Fibroblast of villous mesenchyme (primary cell): ENCODE data around the gene MMP21. TPM values are rescaled to one million over a fixed set of nuclear protein-coding genes. Genes with fewer than 3 reads are reported as not detected.

Experiments
- DNase-seq: peaks from one replicate; pipeline ENCODE4 v3.0.0-alpha.2; 2010; ENCODE audit warnings: low read depth
- H3K4me3 ChIP-seq: 2 replicates; pipeline ENCODE4 v1.5.1; 2011; ENCODE audit warnings: low read depth, mild to moderate bottlenecking, low read length
- total RNA-seq: library from RNA; depleted of rRNA; stranded (reverse); fragments of >200 nt; gene quantifications from 2 replicates; pipeline ENCODE4 v1.2.3, GENCODE V29; 2012
- TF ChIP-seq, protein P1 (sequence below): IDR thresholded peaks from 2 replicates; pipeline ENCODE4 v1.5.1; 2012; ENCODE audit warnings: low read depth, mild to moderate bottlenecking, low read length; ENCODE audit not compliant: insufficient read depth

The MMP21 gene
- total RNA-seq, 1 donor, result not detected

DNA sequence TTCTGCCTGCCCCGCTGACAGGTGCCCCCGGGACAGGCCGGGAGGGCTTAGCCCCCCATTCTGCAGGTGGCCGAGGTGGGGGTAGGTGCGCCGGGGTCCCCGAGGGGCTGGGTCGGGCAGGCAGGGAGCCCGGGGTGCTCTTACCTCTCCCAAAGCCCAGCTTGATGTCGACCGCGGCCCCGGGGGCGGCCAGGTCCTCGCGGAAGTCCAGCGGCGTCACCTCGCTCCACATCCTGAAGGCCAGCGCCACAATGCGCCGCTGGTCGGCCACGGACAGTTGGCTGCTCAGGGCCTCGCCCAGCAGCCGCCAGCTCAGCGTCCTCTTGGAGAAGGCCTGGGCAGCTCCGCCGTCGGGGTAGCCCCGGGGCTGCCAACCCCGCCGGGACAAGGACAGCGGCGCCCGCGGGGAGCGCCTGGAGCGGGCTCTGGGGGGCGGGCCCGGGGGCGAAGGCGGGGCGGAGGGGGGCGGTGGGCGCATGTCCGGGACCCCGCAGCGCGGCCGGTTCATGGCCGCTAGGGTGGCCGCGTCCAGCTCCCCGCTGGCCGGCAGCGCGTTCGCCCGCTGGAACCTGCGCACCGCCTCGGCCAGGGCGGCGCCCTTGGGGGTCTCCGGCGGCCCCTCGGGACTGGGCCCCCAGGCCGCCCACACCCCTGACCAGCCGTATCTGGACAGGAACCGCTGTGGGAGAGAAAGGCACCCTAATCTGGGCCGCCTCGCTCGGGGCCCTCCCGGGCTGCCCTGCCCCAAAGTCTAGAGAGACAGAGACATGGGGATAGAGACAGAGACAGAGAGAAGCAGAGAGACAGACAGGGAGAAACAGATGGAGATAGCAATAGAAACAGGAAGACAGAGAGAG is 1.7 kb downstream of the MMP21 start:
- TF ChIP-seq, protein P1, sequence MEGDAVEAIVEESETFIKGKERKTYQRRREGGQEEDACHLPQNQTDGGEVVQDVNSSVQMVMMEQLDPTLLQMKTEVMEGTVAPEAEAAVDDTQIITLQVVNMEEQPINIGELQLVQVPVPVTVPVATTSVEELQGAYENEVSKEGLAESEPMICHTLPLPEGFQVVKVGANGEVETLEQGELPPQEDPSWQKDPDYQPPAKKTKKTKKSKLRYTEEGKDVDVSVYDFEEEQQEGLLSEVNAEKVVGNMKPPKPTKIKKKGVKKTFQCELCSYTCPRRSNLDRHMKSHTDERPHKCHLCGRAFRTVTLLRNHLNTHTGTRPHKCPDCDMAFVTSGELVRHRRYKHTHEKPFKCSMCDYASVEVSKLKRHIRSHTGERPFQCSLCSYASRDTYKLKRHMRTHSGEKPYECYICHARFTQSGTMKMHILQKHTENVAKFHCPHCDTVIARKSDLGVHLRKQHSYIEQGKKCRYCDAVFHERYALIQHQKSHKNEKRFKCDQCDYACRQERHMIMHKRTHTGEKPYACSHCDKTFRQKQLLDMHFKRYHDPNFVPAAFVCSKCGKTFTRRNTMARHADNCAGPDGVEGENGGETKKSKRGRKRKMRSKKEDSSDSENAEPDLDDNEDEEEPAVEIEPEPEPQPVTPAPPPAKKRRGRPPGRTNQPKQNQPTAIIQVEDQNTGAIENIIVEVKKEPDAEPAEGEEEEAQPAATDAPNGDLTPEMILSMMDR, result no peak
- no peak for DNase-seq
- H3K4me3 ChIP-seq, result no peak overlapping the region

GRCh38 chr10:125772864-125773180 is 2.8 kb downstream of the MMP21 start:
- H3K4me3 ChIP-seq, result no peak overlapping the region
- no peak for DNase-seq
- TF ChIP-seq, protein P1, result no peak

DNA sequence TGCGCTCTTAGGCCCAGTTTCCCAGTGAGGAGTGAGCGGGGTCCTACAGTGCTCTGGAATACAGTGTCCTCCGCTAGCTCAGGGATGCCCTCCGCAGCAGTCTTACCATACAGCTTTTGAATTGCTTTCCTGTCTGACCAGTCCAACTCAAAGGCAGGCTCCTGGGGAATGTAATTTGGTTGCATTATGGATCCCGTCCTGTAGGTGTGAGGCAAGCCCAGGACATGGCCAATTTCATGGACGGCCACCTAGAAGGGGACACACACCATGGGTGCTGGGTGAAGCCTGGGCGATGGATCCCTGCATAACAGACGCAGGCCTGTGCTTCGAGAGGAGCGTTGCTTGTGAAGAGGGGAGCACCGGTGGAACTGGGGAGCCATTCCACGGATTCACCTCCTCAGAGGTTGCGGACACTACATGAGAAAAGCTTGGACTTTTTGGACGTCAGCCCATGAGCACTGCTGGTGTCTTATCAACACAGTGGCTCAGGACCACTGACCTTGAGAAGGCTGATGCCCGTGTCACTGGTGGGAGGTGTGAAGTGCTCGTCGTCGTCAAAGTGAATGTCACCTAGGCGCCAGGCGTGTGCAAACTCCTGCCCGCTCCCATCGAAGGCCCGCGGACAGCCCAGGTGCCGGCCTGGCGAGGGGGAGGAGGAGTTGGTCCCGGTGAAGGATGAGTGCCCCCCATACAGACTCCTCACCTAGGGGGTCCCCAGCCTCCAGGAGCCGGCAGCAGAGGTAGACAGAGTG is 3.3 kb downstream of the MMP21 start:
- DNase-seq, result no peak
- no peak overlapping the region for H3K4me3 ChIP-seq
- TF ChIP-seq, protein P1, result no peak

GRCh38 chr10:125770844-125771243 is 4.8 kb downstream of the MMP21 start:
- no peak overlapping the region for H3K4me3 ChIP-seq
- DNase-seq, result no peak
- TF ChIP-seq, protein P1, result no peak

DNA sequence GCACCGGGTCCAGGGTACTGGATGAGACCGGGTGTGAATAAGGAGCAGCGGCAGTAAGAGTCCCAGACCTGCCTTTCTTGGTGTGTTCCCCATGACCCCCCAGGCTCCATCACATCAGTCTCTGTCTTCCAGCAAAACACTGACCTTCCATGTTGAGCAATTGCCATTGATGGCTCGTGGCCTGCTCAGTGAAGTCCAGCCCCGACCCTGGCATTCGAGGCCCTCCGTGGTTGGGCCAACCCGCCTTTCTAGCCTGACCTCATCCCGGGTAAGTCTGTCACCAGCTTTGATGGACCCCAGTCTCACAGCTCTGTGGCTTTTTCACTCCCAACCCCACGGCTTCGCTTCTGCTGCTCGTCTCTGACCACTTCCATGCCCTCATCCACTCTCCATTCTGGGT is 6.4 kb downstream of the MMP21 start:
- TF ChIP-seq, protein P1, result no peak
- no peak overlapping the region for H3K4me3 ChIP-seq
- DNase-seq, result no peak

GRCh38 chr10:125768219-125768855 is 7.3 kb downstream of the MMP21 start:
- TF ChIP-seq, protein P1, result no peak
- peak; percentile 27 for DNase-seq
- H3K4me3 ChIP-seq, result no peak overlapping the region
